ENCODE data around the gene SLC36A2.
A peak's percentile ranks its signal among the peaks of the same experiment; 100 is the strongest.
"Not testable (repeated sequence)": the region's sequence is repeated elsewhere in the genome, so short reads cannot be mapped to it uniquely, and the experiment has no call there.

The SLC36A2 gene

GRCh38 chr5:151347369-151347768 is at the start of gene SLC36A2:
SLC36A2 (minus strand) TSS chr5:151347559; CDS start chr5:151347460, 99 bp downstream.
- no peak for DNase-seq

DNA sequence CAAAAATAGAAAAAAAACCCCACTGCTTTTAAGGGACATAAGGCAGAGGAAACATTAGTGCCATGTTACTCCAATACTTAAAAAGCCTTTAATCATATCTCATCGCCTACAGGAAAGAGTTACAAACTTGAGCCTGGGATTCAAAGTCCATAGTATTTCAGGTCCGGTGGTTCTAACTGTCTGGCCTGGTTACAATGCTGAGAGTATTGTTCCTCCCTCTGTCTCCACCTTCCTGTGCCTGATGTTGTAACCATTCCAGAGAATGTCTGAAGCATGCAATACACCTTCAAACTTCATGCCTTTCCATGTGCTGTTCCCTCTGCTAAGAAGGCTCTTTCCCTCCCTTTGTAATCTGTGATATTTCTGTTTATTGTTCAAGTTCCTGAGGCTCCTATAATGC is 41.6 kb upstream of the SLC36A2 start:
- no peak for DNase-seq

- no peak for DNase-seq
These were observed 36.7 kb upstream of the SLC36A2 start for GRCh38 chr5:151384106-151384505.

GRCh38 chr5:151383011-151383410 is 35.7 kb upstream of the SLC36A2 start:
- DNase-seq: peak; percentile 14

- DNase-seq: no peak
These were observed 35.2 kb upstream of the SLC36A2 start for GRCh38 chr5:151382576-151382975.

GRCh38 chr5:151381899-151382298 is 34.5 kb upstream of the SLC36A2 start:
- no peak for DNase-seq

DNA sequence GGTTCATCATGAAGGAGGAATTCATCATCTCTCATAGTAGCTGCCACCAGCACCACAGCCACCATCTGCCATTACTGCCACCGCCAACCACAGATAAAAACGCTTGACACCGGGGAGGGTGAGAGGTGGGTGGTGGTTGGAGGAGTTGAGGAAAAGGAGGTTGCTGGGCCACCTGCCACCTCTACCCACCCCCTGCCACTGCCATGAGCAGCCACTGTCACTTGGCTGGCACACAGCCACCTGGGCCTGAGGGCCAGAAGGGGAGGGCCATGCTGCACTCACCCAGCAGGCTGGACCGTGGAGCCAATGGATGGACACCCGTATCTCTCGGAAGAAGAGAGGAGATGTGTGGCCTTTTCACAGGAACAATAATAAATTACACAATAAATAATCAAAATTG is 31.3 kb upstream of the SLC36A2 start:
- DNase-seq: no peak

DNA sequence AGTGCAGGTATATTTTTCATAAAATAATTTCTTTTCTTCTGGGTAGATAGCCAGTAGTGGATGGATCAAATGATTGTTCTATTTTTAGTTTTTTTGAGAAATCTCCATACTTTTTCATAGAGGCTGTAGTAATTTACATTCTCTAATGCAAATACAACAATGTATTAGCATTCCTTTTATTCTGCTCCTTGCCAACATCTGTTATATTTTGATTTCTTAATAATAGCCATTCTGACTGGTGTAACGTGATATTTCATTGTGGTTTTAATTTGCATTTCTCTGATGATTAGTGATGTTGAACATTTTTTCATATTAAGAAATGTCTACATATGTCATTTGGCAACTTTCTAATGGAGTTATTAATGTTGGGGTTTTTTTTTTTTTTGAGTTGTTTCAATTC is 27.2 kb upstream of the SLC36A2 start:
- no peak for DNase-seq

DNA sequence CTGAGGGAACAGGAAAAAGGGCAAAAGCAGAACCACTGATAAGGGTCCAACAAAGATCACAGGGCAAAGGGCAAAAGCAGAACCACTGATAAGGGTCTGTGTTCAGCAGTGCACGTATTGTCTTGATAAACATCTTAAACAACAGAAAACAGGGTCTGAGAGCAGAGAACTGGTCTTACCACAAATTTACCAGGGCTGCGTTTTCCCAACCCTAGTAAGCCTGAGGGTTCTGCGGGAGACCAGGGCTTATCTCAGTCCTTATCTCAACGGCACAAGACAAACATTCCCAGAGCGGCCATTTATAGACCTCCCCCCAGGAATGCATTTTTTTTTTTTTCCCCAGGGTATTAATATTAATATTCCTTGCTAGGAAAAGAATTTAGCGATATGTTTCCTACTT is 19.7 kb upstream of the SLC36A2 start:
- not testable (repeated sequence) for DNase-seq

DNA sequence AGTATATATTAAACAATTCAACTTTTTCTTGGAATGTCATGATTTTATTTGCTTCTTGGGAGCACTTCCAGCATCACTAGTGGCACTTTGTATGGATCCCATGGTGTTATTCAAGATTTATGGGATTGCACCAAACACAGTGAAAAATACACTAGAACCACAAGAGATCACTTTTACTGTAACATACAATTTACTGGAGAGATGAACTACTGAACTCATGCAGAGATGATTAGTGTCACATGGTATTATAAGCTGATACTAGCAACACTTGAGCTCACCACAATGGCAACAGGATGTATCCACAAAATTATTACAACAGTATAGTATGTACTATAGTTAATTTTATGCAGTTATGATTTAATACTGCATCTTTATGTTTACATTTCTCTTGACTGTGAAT is 16.3 kb upstream of the SLC36A2 start:
- no peak for DNase-seq

DNA sequence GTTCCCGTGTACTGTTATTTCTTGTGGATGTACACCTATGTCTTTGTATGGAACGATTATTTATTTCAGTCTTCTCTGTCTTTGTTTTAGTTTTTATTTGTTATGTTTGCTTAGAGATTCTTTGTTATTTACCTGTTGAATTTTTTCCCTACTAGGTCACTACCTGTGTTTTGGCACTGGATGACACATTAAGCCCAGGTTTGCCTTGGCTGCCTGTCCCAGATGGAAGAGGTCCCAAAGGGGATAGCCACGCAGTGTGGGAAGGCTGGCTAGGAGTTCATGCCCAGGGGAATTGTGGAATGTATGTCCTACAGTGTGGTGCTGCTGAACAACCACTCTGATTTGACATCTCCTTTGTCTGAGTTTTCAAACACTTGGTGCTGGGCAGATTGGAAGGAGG is 15.6 kb upstream of the SLC36A2 start:
- no peak for DNase-seq

- DNase-seq: no peak
These were observed 12.0 kb upstream of the SLC36A2 start for GRCh38 chr5:151359391-151359790.

GRCh38 chr5:151357792-151358191 is 10.4 kb upstream of the SLC36A2 start:
- no peak for DNase-seq

DNA sequence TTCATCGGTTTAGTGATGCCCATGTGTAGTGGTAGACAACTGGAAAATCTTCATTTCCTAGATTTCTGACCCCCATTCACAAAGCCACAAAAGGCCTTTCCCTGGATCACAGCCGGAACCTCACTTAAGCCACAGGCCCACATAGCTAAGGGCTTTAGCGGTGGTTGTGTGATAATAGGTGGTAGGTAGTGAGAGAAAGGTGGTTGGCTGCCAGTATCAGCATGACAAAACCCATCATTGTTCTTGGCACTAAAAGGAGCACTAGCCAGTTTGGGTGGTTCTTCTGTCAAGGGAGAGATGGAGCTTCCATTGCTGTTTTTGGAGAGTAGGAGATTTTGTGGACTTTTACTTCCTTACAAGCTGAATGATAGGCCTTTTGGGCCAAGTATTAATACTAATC is 9.7 kb upstream of the SLC36A2 start:
- no peak for DNase-seq

DNA sequence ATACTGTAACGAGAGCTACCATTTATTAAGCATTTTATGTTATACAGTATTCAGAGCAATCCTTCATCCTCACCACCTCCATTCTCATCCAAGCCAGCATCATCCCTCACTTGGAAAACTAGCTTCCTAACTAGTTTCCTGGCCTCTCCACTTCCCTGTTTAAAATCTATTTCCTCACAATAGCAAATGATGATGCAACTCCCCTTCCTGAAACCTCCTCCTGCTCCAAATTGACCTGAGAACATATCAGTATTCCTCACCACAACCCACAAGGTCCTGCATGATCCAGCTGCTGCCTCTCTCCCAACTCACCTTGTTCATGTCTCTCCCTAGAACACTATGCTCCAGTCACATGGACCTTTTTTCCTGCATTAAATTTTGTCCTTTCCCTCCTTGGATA is 4.3 kb upstream of the SLC36A2 start:
- no peak for DNase-seq

DNA sequence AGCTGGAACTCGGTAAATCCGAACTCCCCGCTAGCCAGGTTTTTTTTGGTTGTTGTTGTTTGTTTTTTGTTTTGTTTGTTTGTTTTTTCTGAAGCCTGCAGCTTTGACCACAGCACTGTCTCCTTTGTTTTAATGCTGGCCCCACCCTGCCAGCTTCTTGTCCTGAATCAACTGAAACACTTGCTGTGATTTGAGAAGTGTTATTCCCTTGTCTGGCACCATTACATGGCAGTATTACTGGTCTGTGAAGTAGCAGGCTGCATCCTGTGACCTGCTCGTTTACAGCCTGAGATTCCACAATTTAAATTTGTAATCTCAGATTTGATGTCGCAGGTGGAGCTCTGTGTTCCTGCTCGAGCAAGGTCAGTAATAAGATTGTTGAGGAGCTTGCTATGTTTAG is 1.4 kb upstream of the SLC36A2 start:
- no peak for DNase-seq

DNA sequence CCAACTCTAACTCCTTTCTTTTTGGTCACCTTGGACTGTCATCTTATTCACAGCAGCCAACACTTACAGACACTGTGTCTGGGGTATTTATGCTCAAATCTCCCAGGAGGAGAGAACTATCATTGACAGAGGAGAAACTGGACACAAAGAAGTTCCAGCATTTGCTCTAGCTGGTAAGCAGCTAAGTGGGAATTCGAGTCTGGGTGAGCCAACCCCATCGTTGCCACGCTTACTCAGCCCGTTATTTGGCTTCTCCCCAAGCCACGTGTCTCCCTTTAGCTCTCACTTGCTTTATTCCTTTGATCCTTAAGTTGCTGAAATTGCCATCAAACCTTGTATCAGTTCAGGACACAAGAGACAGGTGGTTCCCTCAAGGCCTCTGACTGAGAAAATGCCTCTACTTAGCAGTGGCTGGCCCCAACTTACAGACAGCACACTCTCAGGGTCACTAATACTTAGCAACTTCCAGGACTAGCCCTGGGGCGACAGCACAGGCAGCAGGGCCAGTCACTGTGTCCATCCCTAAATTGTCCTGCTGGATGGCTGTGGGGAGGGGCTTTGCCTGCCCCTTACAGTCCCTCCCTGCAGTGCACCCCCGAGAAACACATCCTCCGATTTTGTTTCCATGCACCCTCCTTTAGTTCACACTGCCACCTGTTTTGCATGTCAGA is 1.4 kb downstream of the SLC36A2 start:
- DNase-seq: no peak

DNA sequence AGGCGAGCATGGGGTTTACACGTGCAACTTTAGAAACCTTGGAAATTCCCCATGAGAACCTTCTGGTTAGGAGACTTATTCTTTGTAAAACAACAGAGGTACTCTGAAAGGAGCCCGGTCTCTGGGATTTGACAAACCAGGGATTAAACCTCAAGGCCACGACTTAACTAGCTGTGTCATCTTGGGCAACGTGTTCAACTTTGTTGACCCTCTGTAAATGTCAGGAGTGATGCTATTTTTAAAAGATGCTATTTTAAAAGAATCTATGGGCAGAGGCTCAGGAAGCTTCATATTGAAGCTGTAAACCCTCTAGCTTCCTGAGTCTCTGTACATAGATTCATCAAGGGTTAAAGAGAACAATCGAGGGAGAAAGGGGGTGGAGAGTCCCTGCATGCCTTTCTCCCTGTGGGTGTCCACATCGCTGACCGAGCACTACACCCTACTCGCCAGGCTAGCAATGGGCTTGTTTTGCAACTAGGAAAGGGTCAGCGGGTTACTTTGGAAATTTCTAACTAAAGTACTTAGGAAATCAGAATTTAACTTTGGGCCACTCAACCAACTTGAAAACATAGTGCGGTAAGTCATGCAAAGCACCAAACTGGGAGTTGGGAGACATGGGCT is 2.1 kb downstream of the SLC36A2 start:
- no peak for DNase-seq

DNA sequence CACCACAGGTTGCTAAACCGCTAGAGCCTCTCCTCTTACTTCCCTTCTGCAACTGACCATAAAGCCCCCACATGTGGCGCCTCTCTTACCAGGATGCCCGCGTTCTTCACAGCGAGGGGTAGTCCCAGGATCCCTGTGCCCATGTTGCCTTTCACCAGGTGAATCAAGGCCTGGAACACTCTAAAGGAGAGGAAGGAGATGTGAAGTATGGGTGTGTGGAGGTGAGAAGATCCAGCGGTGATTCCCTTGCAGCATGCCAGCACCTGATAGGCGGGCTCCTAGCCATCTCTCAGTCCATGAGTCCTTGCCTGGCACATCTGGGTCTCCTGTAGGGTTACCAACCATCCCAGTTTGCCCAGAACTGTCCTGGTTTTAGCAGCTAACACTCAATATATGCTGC is 3.3 kb downstream of the SLC36A2 start:
- DNase-seq: no peak

DNA sequence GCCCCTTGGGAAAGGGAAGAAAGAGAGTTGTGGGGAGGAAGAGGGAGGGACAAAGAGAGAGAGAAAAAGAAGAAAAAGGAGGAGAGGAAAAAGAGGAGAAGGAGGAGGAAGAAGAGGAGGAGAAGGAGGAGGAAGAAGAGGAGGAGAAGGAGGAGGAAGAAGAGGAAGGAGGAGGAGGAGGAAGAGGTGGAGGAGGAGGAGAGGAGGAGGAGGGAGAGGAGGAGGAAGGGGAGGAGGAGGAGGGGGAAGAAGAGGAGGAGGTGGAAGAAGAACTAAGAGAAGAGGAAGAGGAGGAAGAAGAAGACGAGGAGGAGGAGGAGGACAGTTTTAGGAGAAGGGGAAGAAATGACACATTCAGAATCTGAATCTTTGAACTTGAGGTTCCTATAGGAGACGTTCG is 7.4 kb downstream of the SLC36A2 start:
- DNase-seq: no peak

- DNase-seq: no peak
These were observed 8.6 kb downstream of the SLC36A2 start for GRCh38 chr5:151338734-151339133.

DNA sequence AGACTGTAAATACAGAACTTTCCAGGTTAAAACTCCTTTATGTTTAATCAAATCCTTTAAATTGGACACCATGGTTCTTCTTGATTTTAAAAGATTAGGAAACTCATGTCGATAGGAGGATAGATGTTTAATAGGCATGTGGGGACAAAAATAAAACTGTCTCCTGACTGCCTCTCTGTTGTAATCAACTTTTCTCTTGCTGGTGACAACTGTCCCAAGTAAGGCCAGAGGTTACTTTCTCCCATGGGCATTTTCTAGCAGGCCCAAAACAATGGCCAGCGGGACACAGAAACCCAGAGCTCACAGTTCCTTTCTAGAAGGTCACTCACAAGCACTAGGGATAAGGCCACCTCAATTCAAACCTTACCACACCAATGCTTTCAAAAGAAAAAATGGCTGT is 14.5 kb downstream of the SLC36A2 start:
- DNase-seq: no peak

- no peak for DNase-seq
These were observed 18.6 kb downstream of the SLC36A2 start for GRCh38 chr5:151328734-151329133.

- no peak for DNase-seq
These were observed 19.8 kb downstream of the SLC36A2 start for GRCh38 chr5:151327585-151327984.

- no peak for DNase-seq
These were observed 21.1 kb downstream of the SLC36A2 start for GRCh38 chr5:151326266-151326665.

Measured in NCI-H2029 treated with DMSO at 0.1 percent for 48 hours (cell line).